SJCRH30 (cell line): ENCODE measurements around the gene SYT1. TPM values are rescaled to one million over a fixed set of nuclear protein-coding genes. Genes with fewer than 3 reads are reported as not detected.
"Not testable (repeated sequence)": the region's sequence is repeated elsewhere in the genome, so short reads cannot be mapped to it uniquely, and the experiment has no call there.

ENCODE experiments used
- DNase-seq, 2 experiments: peaks; one replicate each; pipeline ENCODE4 v3.0.0-alpha.2; 2015 to 2020
- H3K27ac ChIP-seq: fragments of 250-450 bp; sonication (Bioruptor Pico); 2 replicates; pipeline ENCODE4 v1.5.1; 2020; ENCODE audit warnings: mild to moderate bottlenecking, moderate library complexity
- H3K27me3 ChIP-seq: fragments of 250-450 bp; sonication (Bioruptor Pico); 2 replicates; pipeline ENCODE4 v1.5.1; 2020; ENCODE audit warnings: mild to moderate bottlenecking, moderate library complexity
- H3K36me3 ChIP-seq: fragments of 250-450 bp; sonication (Bioruptor Pico); 2 replicates; pipeline ENCODE4 v1.5.1; 2020; ENCODE audit warnings: mild to moderate bottlenecking, moderate library complexity
- H3K4me1 ChIP-seq: fragments of 250-450 bp; sonication (Bioruptor Pico); 2 replicates; pipeline ENCODE4 v1.5.1; 2020; ENCODE audit warnings: mild to moderate bottlenecking, moderate library complexity
- H3K4me3 ChIP-seq: fragments of 250-450 bp; sonication (Bioruptor Pico); 2 replicates; pipeline ENCODE4 v1.5.1; 2020; ENCODE audit warnings: mild to moderate bottlenecking, moderate library complexity
- H3K9me3 ChIP-seq: fragments of 250-450 bp; sonication (Bioruptor Pico); replicated peaks from 2 replicates; pipeline ENCODE4 v1.5.1; 2020; ENCODE audit warnings: mild to moderate bottlenecking, moderate library complexity
- total RNA-seq: library from RNA; depleted of rRNA; stranded (reverse); fragments of >200 nt; shearing (Covaris generic); gene quantifications from 2 replicates; pipeline ENCODE4 v1.2.3, GENCODE V29; 2014

Gene SYT1
- total RNA-seq, 1 experiment from 2014 or later = 6.8 TPM

- no peaks in the 10 kb centered on the region for H3K9me3 ChIP-seq
- H3K27ac ChIP-seq = no peak overlapping the region
- no peak for DNase-seq
- H3K4me3 ChIP-seq = no peak overlapping the region
- peaks cover 2% of the 10 kb centered on the region for H3K4me1 ChIP-seq
- H3K36me3 ChIP-seq = no peaks in the 10 kb centered on the region
- H3K27me3 ChIP-seq = no peaks in the 10 kb centered on the region
Measured at GRCh38 chr12:78970041-78970440, 105.5 kb downstream of the SYT1 start.

- H3K4me1 ChIP-seq = no peaks in the 10 kb centered on the region
- H3K27me3 ChIP-seq = no peaks in the 10 kb centered on the region
- H3K36me3 ChIP-seq = peaks cover 3% of the 10 kb centered on the region; the same call in 1 of the 2 replicates
- no peaks in the 10 kb centered on the region for H3K9me3 ChIP-seq
- H3K4me3 ChIP-seq = no peak overlapping the region
- no peak overlapping the region for H3K27ac ChIP-seq
- DNase-seq = no peak
Measured at GRCh38 chr12:78977304-78977867, 112.8 kb downstream of the SYT1 start.

DNA sequence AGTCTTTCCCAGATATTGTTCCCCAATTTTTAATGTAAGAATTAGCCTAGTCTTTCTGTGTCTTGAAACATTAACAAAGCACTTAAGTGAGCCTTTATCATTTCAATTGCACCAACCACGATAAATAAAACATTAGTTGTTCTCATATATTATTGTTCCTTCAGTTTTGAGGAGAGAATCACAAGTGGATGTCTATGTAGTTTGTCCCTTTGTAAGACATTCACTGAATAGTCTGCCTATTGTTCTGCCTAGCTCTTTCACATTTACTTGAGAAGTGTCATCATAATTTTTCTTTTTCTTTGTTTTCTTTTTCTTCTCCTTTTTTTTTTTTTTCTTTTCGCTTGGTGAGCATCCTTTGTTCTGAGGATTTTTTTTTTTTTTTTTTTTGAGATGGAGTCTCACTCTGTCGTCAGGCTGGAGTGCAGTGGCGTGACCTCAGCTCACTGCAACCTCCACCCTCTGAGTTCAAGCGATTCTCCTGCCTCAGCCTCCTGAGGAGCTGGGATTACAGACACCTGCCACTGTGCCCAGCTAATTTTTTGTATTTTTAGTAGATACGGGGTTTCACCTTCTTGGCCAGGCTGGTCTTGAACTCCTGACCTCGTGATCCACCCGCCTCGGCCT is 129.7 kb downstream of the SYT1 start:
- H3K36me3 ChIP-seq = no peaks in the 10 kb centered on the region
- no peaks in the 10 kb centered on the region for H3K9me3 ChIP-seq
- no peaks in the 10 kb centered on the region for H3K27me3 ChIP-seq
- no peaks in the 10 kb centered on the region for H3K4me1 ChIP-seq
- no peak for DNase-seq
- H3K4me3 ChIP-seq = no peak overlapping the region
- H3K27ac ChIP-seq = no peak overlapping the region

GRCh38 chr12:79000501-79000900 is 135.9 kb downstream of the SYT1 start:
- Histone ChIP-seq H3K9me3 (no peaks in the 10 kb centered on the region), H3K36me3 (no peaks in the 10 kb centered on the region), H3K27me3 (no peaks in the 10 kb centered on the region), H3K27ac (no peak overlapping the region), H3K4me1 (peaks cover 1% of the 10 kb centered on the region; the same call in 1 of the 2 replicates), H3K4me3 (no peak overlapping the region)
- no peak for DNase-seq

- Histone ChIP-seq H3K4me3 (no peak overlapping the region), H3K4me1 (peaks cover 8% of the 10 kb centered on the region), H3K9me3 (no peaks in the 10 kb centered on the region), H3K27ac (no peak overlapping the region), H3K27me3 (no peaks in the 10 kb centered on the region), H3K36me3 (no peaks in the 10 kb centered on the region)
- no peak for DNase-seq
Measured at GRCh38 chr12:79001404-79001803, 136.8 kb downstream of the SYT1 start.

GRCh38 chr12:79006306-79006705 is 141.7 kb downstream of the SYT1 start:
- H3K4me3 ChIP-seq = no peak overlapping the region
- no peaks in the 10 kb centered on the region for H3K9me3 ChIP-seq
- peak overlapping the region; percentile 49 for H3K27ac ChIP-seq
- H3K36me3 ChIP-seq = no peaks in the 10 kb centered on the region; the same call in 1 of the 2 replicates
- no peaks in the 10 kb centered on the region for H3K27me3 ChIP-seq
- DNase-seq = peak; percentile 38 to 69
- peaks cover 16% of the 10 kb centered on the region for H3K4me1 ChIP-seq

DNA sequence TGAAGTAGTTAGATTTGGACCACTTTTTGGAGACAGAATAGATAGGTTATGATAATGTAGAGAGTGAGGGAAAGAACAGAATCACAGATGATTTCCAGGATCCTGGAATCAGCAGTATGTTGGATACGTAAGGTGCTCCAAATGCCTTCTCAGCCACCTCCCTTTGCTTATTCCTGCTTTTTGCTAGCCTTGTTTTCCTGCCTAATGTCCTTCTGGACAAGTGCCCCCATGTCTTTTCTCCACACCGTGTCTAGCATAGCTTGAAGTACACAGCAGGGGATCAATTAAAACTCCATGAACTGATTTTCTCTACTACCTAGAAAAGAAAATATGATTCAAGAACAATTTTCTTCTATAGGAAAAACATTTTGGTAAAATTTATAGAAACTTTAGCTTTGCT is 144.0 kb downstream of the SYT1 start:
- H3K36me3 ChIP-seq = no peaks in the 10 kb centered on the region; the same call in 1 of the 2 replicates
- H3K9me3 ChIP-seq = no peaks in the 10 kb centered on the region
- DNase-seq = no peak
- H3K27ac ChIP-seq = no peak overlapping the region
- no peaks in the 10 kb centered on the region for H3K27me3 ChIP-seq
- H3K4me1 ChIP-seq = peaks cover 16% of the 10 kb centered on the region
- H3K4me3 ChIP-seq = no peak overlapping the region

DNA sequence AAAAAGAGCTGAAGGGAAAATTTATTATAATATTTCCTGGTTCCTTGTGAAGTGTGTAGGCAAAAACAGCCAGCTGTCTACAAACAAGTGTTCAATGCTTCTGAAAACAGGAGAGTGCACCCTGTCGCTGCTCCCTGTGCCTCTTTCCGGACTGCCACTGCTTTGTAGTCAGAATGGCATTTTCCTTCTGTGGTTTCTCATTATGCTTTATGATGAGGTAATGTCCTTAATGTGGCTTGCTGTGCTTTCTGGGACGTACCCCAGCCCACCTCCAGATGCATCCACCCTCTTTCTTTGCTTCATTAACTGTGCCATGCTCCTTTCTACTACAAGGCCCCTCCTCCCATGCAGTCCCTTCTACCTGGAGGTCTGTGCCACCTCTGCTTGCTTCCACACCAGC is 148.1 kb downstream of the SYT1 start:
- peaks cover 4% of the 10 kb centered on the region; the same call in 1 of the 2 replicates for H3K9me3 ChIP-seq
- H3K27me3 ChIP-seq = no peaks in the 10 kb centered on the region
- peaks cover 17% of the 10 kb centered on the region for H3K4me1 ChIP-seq
- DNase-seq = no peak
- no peak overlapping the region for H3K4me3 ChIP-seq
- H3K27ac ChIP-seq = no peak overlapping the region
- no peaks in the 10 kb centered on the region; the same call in 1 of the 2 replicates for H3K36me3 ChIP-seq

- Histone ChIP-seq H3K27ac (peak overlapping the region; percentile 46), H3K36me3 (no peaks in the 10 kb centered on the region), H3K27me3 (no peaks in the 10 kb centered on the region), H3K4me3 (no peak overlapping the region), H3K4me1 (peaks cover 19% of the 10 kb centered on the region), H3K9me3 (peaks cover 4% of the 10 kb centered on the region; the same call in 1 of the 2 replicates)
- peak in 1 of 2 experiments; percentile 50 for DNase-seq
Measured at GRCh38 chr12:79016181-79016580, 151.6 kb downstream of the SYT1 start.

DNA sequence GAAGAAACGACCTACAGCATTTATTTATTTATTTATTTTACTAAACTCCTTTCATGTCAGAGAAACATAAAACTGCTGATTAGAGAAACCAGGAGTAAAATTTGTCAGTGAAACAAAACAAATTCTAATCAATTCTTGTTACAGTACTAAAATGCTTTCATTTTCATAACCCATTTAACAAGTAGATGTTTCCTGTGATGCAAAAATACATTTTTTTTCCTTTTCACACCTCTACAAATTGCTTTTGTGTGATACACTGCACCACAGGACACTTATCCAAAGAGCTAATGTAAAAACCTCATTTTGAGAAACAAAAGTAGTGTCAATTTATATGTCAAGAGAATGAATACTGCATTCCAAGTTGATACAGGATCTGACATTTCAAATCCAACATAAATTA is 155.1 kb downstream of the SYT1 start:
- Histone ChIP-seq H3K27ac (no peak overlapping the region), H3K4me1 (peaks cover 19% of the 10 kb centered on the region), H3K36me3 (no peaks in the 10 kb centered on the region), H3K9me3 (no peaks in the 10 kb centered on the region), H3K4me3 (no peak overlapping the region), H3K27me3 (no peaks in the 10 kb centered on the region)
- no peak for DNase-seq

DNA sequence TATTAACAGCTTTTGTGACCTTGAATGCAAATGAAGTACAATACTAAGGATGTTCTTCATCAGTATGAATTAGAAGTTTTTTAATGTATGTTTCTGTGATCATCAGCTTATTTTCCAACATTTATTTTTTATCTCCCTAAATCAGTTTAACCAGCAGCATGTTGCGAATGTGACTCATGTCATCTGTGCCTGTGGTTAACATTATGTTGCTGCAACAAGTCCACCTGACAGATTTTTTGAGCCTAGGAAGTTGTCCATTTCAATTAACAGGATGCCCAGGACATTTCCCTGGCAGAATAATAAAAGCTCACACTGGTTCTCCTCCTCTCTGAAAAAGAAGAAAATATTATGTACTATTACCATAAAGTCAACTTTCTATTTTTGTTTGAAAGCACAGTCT is 155.5 kb downstream of the SYT1 start:
- Histone ChIP-seq H3K36me3 (no peaks in the 10 kb centered on the region), H3K27me3 (no peaks in the 10 kb centered on the region), H3K27ac (no peak overlapping the region), H3K9me3 (no peaks in the 10 kb centered on the region), H3K4me3 (no peak overlapping the region), H3K4me1 (peaks cover 19% of the 10 kb centered on the region)
- DNase-seq = no peak

- no peak for DNase-seq
- H3K27me3 ChIP-seq = no peaks in the 10 kb centered on the region
- H3K9me3 ChIP-seq = no peaks in the 10 kb centered on the region
- H3K36me3 ChIP-seq = no peaks in the 10 kb centered on the region
- no peak overlapping the region for H3K27ac ChIP-seq
- H3K4me1 ChIP-seq = peaks cover 17% of the 10 kb centered on the region
- H3K4me3 ChIP-seq = no peak overlapping the region
Measured at GRCh38 chr12:79021021-79021420, 156.4 kb downstream of the SYT1 start.

DNA sequence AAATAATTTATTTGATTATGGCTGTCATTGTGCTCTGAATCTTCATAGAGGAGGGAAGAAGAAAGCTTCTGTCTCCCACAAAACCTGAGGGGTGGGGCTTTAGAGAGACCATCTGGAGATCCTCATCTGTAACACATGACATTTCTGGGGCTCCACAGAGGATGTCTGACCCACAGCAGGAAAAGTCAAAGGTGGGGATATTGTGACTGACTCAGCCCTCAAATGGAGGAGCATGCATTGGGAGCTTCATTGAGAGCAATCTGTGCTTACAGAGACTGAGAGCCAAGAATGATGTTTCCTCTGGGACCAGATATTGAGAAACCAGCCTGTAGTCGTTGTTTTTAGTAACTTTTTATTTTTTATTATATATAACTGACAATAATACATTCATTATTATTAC is 158.7 kb downstream of the SYT1 start:
- Histone ChIP-seq H3K27ac (no peak overlapping the region), H3K4me1 (peaks cover 3% of the 10 kb centered on the region; the same call in 1 of the 2 replicates), H3K9me3 (no peaks in the 10 kb centered on the region), H3K36me3 (no peaks in the 10 kb centered on the region), H3K27me3 (no peaks in the 10 kb centered on the region), H3K4me3 (no peak overlapping the region)
- DNase-seq = no peak

- Histone ChIP-seq H3K36me3 (no peaks in the 10 kb centered on the region), H3K4me1 (peaks cover 3% of the 10 kb centered on the region; the same call in 1 of the 2 replicates), H3K4me3 (no peak overlapping the region), H3K27ac (no peak overlapping the region), H3K9me3 (no peaks in the 10 kb centered on the region), H3K27me3 (no peaks in the 10 kb centered on the region)
- DNase-seq = no peak
Measured at GRCh38 chr12:79023784-79024183, 159.2 kb downstream of the SYT1 start.

DNA sequence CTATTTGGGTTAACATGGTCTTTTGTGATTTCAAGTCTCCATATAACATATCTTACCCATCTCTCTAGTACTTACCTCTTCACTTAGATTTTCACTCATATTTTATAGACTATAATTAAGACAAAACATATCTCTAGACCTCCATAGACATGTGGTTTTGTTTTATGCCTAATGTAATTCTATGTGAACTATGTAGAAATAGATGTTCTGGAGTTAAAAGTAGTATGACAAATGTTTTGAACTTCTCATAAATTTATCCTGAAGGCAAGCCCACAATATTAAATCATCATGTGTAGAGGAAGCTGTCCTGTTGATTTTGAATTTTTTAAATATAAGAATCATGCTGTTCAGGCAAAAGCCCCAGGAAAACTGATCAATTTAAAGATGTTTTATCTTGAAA is 169.2 kb downstream of the SYT1 start:
- no peak for DNase-seq
- Histone ChIP-seq H3K4me1 (no peaks in the 10 kb centered on the region), H3K9me3 (no peaks in the 10 kb centered on the region), H3K27me3 (no peaks in the 10 kb centered on the region), H3K27ac (no peak overlapping the region), H3K4me3 (no peak overlapping the region), H3K36me3 (no peaks in the 10 kb centered on the region)

DNA sequence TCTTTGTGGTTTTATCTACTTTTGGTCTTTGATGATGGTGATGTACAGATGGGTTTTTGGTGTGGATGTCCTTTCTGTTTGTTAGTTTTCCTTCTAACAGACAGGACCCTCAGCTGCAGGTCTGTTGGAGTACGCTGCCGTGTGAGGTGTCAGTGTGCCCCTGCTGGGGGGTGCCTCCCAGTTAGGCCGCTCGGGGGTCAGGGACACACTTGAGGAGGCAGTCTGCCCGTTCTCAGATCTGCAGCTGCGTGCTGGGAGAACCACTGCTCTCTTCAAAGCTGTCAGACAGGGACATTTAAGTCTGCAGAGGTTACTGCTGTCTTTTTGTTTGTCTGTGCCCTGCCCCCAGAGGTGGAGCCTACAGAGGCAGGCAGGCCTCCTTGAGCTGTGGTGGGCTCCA is 180.2 kb downstream of the SYT1 start:
- H3K27me3 ChIP-seq, H3K4me1 ChIP-seq, H3K9me3 ChIP-seq, DNase-seq, H3K36me3 ChIP-seq: not testable (repeated sequence)
- Histone ChIP-seq H3K4me3 (peak overlapping the region; percentile 63), H3K27ac (peak overlapping the region; percentile 52; the same call in 1 of the 2 replicates)
